ENCODE results near the gene KLRK1.
"Not testable (repeated sequence)": the region's sequence is repeated elsewhere in the genome, so short reads cannot be mapped to it uniquely, and the experiment has no call there.

The KLRK1 gene

GRCh38 chr12:10397296-10397695 is 7.5 kb upstream of the KLRK1 start:
- peak overlapping the region; percentile 70 for H3K27ac Mint-ChIP-seq
- no peaks in the 10 kb centered on the region for H3K27me3 Mint-ChIP-seq
- H3K36me3 Mint-ChIP-seq (ENCODE audit: low read depth): peaks cover 19% of the 10 kb centered on the region
- H3K4me3 Mint-ChIP-seq: peak overlapping the region; percentile 75
- ATAC-seq (peak; percentile 57), DNase-seq (no peak)
- no peaks in the 10 kb centered on the region for H3K9me3 Mint-ChIP-seq
- peaks cover 82% of the 10 kb centered on the region for H3K4me1 Mint-ChIP-seq

DNA sequence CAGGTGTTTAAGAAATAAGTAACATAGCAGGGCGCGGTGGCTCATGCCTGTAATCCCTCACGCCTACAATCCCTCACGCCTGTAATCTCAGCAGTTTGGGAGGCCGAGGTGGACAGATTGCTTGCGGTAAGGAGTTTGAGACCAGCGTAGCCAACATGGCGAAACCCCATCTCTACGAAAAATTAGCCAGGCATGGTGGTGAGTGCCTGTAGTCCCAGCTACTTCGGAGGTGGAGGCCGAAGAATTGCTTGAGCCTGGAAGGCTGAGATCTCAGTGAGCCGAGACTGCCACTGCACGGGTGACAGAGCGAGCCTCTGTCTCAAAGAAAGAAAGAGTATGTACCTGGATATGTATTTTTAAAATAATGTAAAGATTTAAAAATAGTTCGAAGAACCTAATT is 6.3 kb upstream of the KLRK1 start:
- Mint-ChIP-seq H3K4me1 (peaks cover 80% of the 10 kb centered on the region), H3K27ac (peak overlapping the region; percentile 96), H3K36me3 (ENCODE audit: low read depth) (peaks cover 13% of the 10 kb centered on the region), H3K4me3 (peak overlapping the region; percentile 75)
- DNase-seq, H3K9me3 Mint-ChIP-seq, H3K27me3 Mint-ChIP-seq, ATAC-seq: not testable (repeated sequence)

DNA sequence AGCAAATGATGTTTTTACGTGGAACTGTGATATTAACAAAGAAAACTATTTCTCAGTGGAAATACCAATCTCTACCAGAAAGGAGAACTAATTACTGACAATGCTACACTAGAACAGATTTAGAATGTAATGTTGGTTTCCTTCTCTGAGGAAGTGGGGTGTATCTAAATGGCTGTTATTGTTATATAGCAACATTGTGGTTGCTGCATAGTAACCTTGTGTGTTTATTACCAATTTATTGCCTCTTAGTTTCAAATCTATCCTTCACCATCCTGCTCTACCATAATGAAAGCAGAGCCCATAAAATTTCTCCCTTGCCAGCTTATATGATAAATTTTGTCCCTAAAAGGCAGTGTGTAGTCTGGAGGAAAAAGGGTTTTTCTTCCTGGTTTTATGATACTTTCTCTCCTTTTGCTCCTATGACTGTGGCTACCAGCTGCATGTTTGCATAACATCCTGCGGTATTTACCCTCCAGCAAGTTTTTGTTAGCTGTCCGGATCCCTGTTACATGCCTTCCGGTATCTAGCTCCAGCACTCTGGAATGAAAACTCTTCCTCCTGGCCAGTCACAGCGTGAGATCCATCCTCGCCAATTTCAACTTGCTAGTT is 5.7 kb upstream of the KLRK1 start:
- H3K27me3 Mint-ChIP-seq: no peaks in the 10 kb centered on the region
- H3K9me3 Mint-ChIP-seq: no peaks in the 10 kb centered on the region
- H3K4me3 Mint-ChIP-seq: peak overlapping the region; percentile 75
- peak overlapping the region; percentile 96 for H3K27ac Mint-ChIP-seq
- peaks cover 10% of the 10 kb centered on the region for H3K36me3 Mint-ChIP-seq (ENCODE audit: low read depth)
- ATAC-seq: peak; percentile 41
- DNase-seq: no peak
- peaks cover 78% of the 10 kb centered on the region for H3K4me1 Mint-ChIP-seq

DNA sequence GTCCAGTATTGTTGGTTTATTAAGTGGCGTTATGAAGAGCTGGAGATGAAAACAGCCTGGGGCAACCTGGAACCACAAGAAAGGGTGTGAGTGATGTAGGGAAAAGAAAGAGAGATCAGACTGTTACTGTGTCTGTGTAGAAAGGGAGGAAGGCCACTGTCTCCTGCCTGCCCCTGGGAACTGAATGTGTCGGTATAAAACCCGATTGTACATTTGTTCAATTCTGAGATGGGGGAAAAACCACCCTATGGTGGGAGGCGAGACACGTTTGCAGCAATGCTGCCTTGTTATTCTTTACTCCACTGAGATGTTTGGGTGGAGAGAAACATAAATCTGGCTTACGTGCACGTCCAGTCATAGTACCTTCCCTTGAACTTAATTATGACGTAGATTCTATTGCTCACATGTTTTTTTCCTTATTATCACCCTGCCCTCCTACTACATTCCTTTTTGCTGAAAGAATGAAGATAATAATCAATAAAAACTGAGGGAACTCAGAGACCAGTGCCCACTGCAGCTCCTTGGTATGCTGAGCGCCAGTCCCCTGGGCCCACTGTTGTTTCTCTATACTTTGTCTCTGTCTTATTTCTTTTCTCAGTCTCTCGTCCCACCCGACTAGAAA is 4.8 kb upstream of the KLRK1 start:
- Mint-ChIP-seq H3K27ac (peak overlapping the region; percentile 96), H3K4me3 (peak overlapping the region; percentile 75), H3K4me1 (peaks cover 79% of the 10 kb centered on the region)
- not testable (repeated sequence) for H3K36me3 Mint-ChIP-seq (ENCODE audit: low read depth); H3K27me3 Mint-ChIP-seq; H3K9me3 Mint-ChIP-seq
- ATAC-seq (peak; percentile 71), DNase-seq (peak; percentile 45)

DNA sequence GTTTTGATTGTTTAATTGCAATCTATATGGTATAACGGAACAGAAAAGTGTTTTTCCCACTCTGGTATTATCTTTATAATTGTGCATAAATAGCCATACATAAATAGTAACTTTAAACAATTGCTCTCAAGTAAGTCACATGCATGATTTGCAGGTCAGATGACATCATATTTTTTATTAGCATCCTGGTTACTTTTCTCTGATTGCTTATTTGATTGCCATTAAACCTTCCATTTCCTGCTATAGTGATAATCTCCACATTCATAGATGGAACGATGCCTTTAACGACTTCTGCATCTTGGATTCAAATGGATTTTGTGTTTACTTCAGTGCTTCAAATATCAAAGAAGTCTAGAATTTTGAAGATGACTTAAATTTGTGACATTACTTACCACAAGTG is 3.5 kb upstream of the KLRK1 start:
- H3K4me3 Mint-ChIP-seq: peak overlapping the region; percentile 39
- H3K27ac Mint-ChIP-seq: peak overlapping the region; percentile 90
- peaks cover 71% of the 10 kb centered on the region for H3K4me1 Mint-ChIP-seq

GRCh38 chr12:10392394-10392930 is 2.6 kb upstream of the KLRK1 start:
- peaks cover 20% of the 10 kb centered on the region for H3K36me3 Mint-ChIP-seq (ENCODE audit: low read depth)
- ATAC-seq: peak; percentile 42
- DNase-seq: peak; percentile 54
- peak overlapping the region; percentile 90 for H3K27ac Mint-ChIP-seq
- H3K4me1 Mint-ChIP-seq: peaks cover 64% of the 10 kb centered on the region
- no peaks in the 10 kb centered on the region for H3K9me3 Mint-ChIP-seq
- peak overlapping the region; percentile 68 for H3K4me3 Mint-ChIP-seq
- H3K27me3 Mint-ChIP-seq: no peaks in the 10 kb centered on the region

More for the DNA sequence above, 3.5 kb upstream of the KLRK1 start:
- ATAC-seq (no peak), DNase-seq (no peak)
- H3K36me3 Mint-ChIP-seq (ENCODE audit: low read depth): peaks cover 13% of the 10 kb centered on the region
- H3K27me3 Mint-ChIP-seq: no peaks in the 10 kb centered on the region
- no peaks in the 10 kb centered on the region for H3K9me3 Mint-ChIP-seq

DNA sequence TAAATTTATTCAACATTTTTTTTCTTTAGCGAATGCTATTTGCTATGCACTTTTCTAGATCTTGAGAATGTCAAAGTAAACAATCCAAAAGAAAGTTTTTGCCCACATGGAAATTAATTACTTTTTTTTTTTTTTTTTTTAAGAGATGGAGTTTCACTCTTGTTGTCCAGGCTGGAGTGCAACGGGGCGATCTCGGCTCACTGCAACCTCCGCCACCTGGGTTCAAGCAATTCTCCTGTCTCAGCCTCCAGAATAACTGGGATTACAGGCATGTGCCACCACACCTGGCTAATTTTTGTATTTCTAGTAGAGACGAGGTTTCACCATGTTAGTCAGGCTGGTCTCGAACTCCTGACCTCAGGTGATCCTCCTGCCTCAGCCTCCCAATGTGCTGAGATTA is 1.1 kb upstream of the KLRK1 start:
- Mint-ChIP-seq H3K36me3 (ENCODE audit: low read depth) (peaks cover 30% of the 10 kb centered on the region), H3K27ac (peak overlapping the region; percentile 79), H3K4me1 (peaks cover 57% of the 10 kb centered on the region)
- not testable (repeated sequence) for H3K4me3 Mint-ChIP-seq, DNase-seq, ATAC-seq, H3K27me3 Mint-ChIP-seq, H3K9me3 Mint-ChIP-seq

DNA sequence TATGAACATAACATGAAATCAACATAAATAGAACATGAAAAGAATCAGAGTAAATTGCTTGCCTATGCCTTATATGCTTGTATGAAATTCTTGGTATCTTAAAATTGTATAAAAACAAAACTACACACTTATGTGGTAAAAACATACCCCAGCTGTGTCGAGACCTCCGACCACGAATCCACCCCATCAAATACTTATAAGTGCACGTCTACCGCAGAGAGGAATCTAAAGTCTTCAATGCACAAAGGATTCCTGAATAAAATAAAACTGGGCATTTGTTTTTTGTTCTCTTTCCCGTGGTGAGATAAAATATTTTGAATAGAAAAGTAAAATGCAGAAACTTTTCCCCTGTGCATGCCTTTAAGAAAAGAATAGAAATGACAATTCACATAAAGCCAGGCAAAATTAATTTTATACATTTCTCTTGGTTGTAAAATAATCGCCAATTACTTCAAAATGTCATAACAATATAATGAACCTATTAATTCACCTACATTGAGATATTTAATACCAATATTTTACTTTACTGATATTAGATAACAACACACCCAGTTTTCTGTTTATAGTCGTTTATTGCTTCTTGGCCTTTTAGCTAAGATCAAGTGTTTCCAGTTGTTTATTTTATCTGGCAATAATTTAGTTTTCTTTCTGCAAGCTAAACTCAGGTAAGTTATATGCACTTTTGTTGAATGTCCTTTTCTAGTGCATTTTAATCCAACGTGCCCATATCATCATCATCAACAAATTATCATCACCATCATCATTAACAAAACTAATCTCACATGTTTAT is 1.0 kb downstream of the KLRK1 start:
- no peak for DNase-seq
- H3K9me3 Mint-ChIP-seq: no peaks in the 10 kb centered on the region
- H3K36me3 Mint-ChIP-seq (ENCODE audit: low read depth): peaks cover 50% of the 10 kb centered on the region
- peak overlapping the region; percentile 97 for H3K27ac Mint-ChIP-seq
- no peaks in the 10 kb centered on the region for H3K27me3 Mint-ChIP-seq
- ATAC-seq: no peak
- H3K4me3 Mint-ChIP-seq: peak overlapping the region; percentile 88
- peaks cover 54% of the 10 kb centered on the region for H3K4me1 Mint-ChIP-seq

GRCh38 chr12:10387498-10387897 is 2.3 kb downstream of the KLRK1 start:
- H3K9me3 Mint-ChIP-seq, ATAC-seq, H3K27me3 Mint-ChIP-seq, DNase-seq: not testable (repeated sequence)
- H3K27ac Mint-ChIP-seq: peak overlapping the region; percentile 97
- peak overlapping the region; percentile 88 for H3K4me3 Mint-ChIP-seq
- H3K36me3 Mint-ChIP-seq (ENCODE audit: low read depth): peaks cover 60% of the 10 kb centered on the region
- peaks cover 54% of the 10 kb centered on the region for H3K4me1 Mint-ChIP-seq

DNA sequence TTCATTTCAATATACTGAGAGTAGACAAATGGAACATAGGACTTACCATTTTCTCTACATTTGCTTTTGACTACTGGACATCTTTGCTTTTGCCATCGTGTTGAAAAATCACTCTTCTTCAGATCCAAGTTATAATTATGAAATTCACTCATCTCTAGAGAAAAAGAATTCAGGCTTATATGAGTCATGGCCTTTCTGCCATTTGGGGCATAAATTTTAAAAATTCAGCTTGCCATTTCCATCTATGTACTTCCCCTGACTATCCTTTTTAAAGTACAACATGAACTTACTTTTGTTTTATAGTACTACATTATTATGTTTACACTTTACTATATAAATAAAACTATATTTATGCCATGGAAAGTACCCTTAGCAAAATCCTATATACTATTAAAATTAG is 3.0 kb downstream of the KLRK1 start:
- Mint-ChIP-seq H3K4me1 (peaks cover 54% of the 10 kb centered on the region), H3K27me3 (no peaks in the 10 kb centered on the region), H3K36me3 (ENCODE audit: low read depth) (peaks cover 66% of the 10 kb centered on the region), H3K27ac (peak overlapping the region; percentile 97), H3K9me3 (no peaks in the 10 kb centered on the region), H3K4me3 (peak overlapping the region; percentile 88)
- DNase-seq: no peak
- ATAC-seq: no peak

DNA sequence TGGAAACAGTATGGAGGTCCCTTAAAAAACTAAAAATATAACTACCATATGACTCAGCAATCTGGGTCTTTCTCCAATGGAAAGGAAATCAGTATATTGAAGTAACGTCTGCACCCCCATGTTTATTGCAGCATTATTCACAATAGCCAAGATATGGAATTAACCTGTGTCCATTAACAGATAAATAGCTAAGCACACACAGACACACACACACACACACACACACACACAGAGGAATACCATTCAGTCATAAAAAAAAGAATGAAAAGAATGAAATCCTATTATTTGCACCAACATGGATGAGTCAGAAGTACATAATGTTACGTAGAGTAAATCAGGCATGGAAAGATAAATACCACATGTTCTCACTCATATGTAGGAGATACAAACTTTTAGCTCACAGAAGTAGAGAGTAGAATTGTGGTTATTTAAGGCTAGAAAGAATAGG is 4.7 kb downstream of the KLRK1 start:
- peak; percentile 84 for ATAC-seq
- Mint-ChIP-seq H3K27ac (peak overlapping the region; percentile 97), H3K4me1 (peaks cover 61% of the 10 kb centered on the region), H3K9me3 (no peaks in the 10 kb centered on the region), H3K27me3 (no peaks in the 10 kb centered on the region), H3K36me3 (ENCODE audit: low read depth) (peaks cover 83% of the 10 kb centered on the region), H3K4me3 (peak overlapping the region; percentile 88)
- no peak for DNase-seq

- peak overlapping the region; percentile 97 for H3K27ac Mint-ChIP-seq
- H3K36me3 Mint-ChIP-seq (ENCODE audit: low read depth): peaks cover 85% of the 10 kb centered on the region
Measured at GRCh38 chr12:10384191-10384590, 5.7 kb downstream of the KLRK1 start.

DNA sequence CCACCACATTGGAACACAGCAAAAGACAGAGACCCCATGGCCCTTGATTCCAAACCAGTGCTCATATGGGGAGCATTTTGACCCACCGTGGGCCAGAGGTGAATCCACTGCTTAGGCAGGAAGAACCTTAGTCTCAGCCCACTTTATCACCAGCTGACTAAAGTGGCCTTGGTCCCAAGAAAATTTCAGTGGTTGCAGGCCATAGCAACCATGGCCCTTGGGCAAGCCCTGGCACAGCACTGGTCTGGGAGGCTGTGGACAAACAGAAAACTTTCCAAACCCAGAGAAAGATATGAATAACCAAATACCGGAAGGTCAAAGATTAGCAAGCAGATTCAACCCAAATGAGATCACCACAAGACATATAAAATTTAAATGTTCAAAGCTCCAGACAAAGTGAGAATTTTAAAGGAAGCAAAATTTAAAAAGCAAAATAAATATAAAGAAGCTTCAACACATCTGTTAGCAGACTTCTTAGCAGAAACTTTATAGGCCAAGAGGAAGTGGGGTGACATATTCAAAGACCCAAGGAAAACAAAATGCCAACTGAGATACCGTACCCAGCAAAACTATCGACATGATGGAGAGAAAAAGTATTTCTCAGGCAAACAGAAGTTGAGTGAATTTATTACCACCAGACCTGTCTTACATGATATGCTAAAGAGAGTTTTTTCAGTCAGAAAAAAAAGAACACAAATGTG is 7.8 kb downstream of the KLRK1 start:
- DNase-seq: no peak
- Mint-ChIP-seq H3K27me3 (no peaks in the 10 kb centered on the region), H3K4me3 (peak overlapping the region; percentile 88), H3K27ac (peak overlapping the region; percentile 97), H3K4me1 (peaks cover 88% of the 10 kb centered on the region), H3K9me3 (no peaks in the 10 kb centered on the region), H3K36me3 (ENCODE audit: low read depth) (peaks cover 86% of the 10 kb centered on the region)
- ATAC-seq: peak; percentile 20

More at GRCh38 chr12:10384191-10384590, 5.7 kb downstream of the KLRK1 start:
- H3K4me1 Mint-ChIP-seq: peaks cover 67% of the 10 kb centered on the region
- DNase-seq (no peak), ATAC-seq (no peak)
- no peaks in the 10 kb centered on the region for H3K9me3 Mint-ChIP-seq
- H3K4me3 Mint-ChIP-seq: peak overlapping the region; percentile 88
- no peaks in the 10 kb centered on the region for H3K27me3 Mint-ChIP-seq

DNA sequence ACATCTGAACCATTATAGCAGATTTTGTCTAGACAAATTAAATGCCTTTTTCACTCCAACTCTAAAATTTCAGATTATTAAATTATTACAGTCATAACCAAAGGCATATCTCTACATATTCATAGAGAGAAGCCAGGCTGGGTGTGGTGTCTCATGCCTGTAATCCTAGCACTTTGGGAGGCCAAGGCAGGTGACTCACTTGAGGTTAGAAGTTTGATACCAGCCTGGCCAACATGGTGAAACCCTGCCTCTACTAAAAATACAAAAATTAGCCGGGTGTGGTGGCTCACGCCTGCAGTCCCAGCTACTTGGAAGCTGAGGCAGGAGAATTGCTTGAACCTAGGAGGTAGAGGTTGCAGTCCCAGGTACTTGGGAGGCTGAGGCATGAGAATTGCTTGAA is 11.1 kb downstream of the KLRK1 start:
- Mint-ChIP-seq H3K36me3 (ENCODE audit: low read depth) (peaks cover 77% of the 10 kb centered on the region), H3K4me1 (peaks cover 94% of the 10 kb centered on the region), H3K27ac (peak overlapping the region; percentile 81)
- ATAC-seq: peak; percentile 82
- H3K9me3 Mint-ChIP-seq, DNase-seq, H3K4me3 Mint-ChIP-seq, H3K27me3 Mint-ChIP-seq: not testable (repeated sequence)

Data from activated naive CD8-positive, alpha-beta T cell treated with anti-CD3 and anti-CD28 coated beads, Interleukin-2, amount 50 U/mL, for 24 hours (primary cell).